HEK293 (cell line): ENCODE results near the gene MMP25.
A peak's percentile ranks its signal among the peaks of the same experiment; 100 is the strongest.

Experiments
- BCL11B ChIP-seq: fragments of 450-650 bp; formaldehyde crosslinking; IDR thresholded peaks from 2 replicates; pipeline ENCODE4 v1.5.1; 2016; ENCODE audit warnings: low read depth, missing biosample characterization, missing genetic modification characterization
- HOXC10 ChIP-seq: sonication (generic); formaldehyde crosslinking; IDR thresholded peaks from 2 replicates; pipeline ENCODE4 v1.8.1; 2023; ENCODE audit warnings: mild to moderate bottlenecking, missing genetic modification reagents
- KLF16 ChIP-seq: fragments of 450-650 bp; formaldehyde crosslinking; IDR thresholded peaks from 2 replicates; pipeline ENCODE4 v1.5.1; 2017; ENCODE audit warnings: missing biosample characterization, missing genetic modification characterization
- OSR2 ChIP-seq: fragments of 450-650 bp; formaldehyde crosslinking; IDR thresholded peaks from 2 replicates; pipeline ENCODE4 v1.5.1; 2016; ENCODE audit warnings: missing biosample characterization, missing genetic modification characterization
- RBAK ChIP-seq: fragments of 450-650 bp; formaldehyde crosslinking; IDR thresholded peaks from 2 replicates; pipeline ENCODE4 v1.5.1; 2016; ENCODE audit warnings: missing biosample characterization, missing genetic modification characterization
- SCRT2 ChIP-seq: fragments of 450-650 bp; formaldehyde crosslinking; IDR thresholded peaks from 2 replicates; pipeline ENCODE4 v1.5.1; 2016; ENCODE audit warnings: missing biosample characterization, missing genetic modification characterization
- ZBTB17 ChIP-seq: fragments of 450-650 bp; formaldehyde crosslinking; IDR thresholded peaks from 2 replicates; pipeline ENCODE4 v1.5.1; 2016; ENCODE audit warnings: missing biosample characterization, missing genetic modification characterization
- ZBTB48 ChIP-seq: fragments of 450-650 bp; formaldehyde crosslinking; IDR thresholded peaks from 2 replicates; pipeline ENCODE4 v1.5.1; 2016; ENCODE audit warnings: missing biosample characterization, missing genetic modification characterization
- ZFP41 ChIP-seq: fragments of 450-650 bp; formaldehyde crosslinking; IDR thresholded peaks from 2 replicates; pipeline ENCODE4 v1.5.1; 2016; ENCODE audit warnings: missing biosample characterization, missing genetic modification characterization, borderline replicate concordance
- ZNF169 ChIP-seq: fragments of 450-650 bp; formaldehyde crosslinking; IDR thresholded peaks from 2 replicates; pipeline ENCODE4 v1.5.1; 2016; ENCODE audit warnings: missing biosample characterization, missing genetic modification characterization
- ZNF510 ChIP-seq: fragments of 450-650 bp; formaldehyde crosslinking; IDR thresholded peaks from 2 replicates; pipeline ENCODE4 v1.5.1; 2018; ENCODE audit warnings: mild to moderate bottlenecking, missing genetic modification characterization, missing biosample characterization; ENCODE audit not compliant: insufficient replicate concordance
- ZNF521 ChIP-seq: fragments of 450-650 bp; formaldehyde crosslinking; IDR thresholded peaks from 2 replicates; pipeline ENCODE4 v1.5.1; 2017; ENCODE audit warnings: missing biosample characterization, mild to moderate bottlenecking, missing genetic modification characterization
- ZNF561 ChIP-seq: fragments of 450-650 bp; IDR thresholded peaks from 2 replicates; pipeline ENCODE4 v1.5.1; 2018; ENCODE audit warnings: missing biosample characterization, missing genetic modification characterization, borderline replicate concordance
- ZNF701 ChIP-seq: fragments of 450-650 bp; formaldehyde crosslinking; IDR thresholded peaks from 2 replicates; pipeline ENCODE4 v1.5.1; 2016; ENCODE audit warnings: missing biosample characterization, missing genetic modification characterization
- ZNF707 ChIP-seq: fragments of 450-650 bp; formaldehyde crosslinking; IDR thresholded peaks from 2 replicates; pipeline ENCODE4 v1.5.1; 2016; ENCODE audit warnings: missing biosample characterization, missing genetic modification characterization
- ZNF791 ChIP-seq: fragments of 450-650 bp; formaldehyde crosslinking; IDR thresholded peaks from 2 replicates; pipeline ENCODE4 v1.5.1; 2016; ENCODE audit warnings: missing biosample characterization, missing genetic modification characterization
- ZSCAN23 ChIP-seq: fragments of 450-650 bp; formaldehyde crosslinking; IDR thresholded peaks from 2 replicates; pipeline ENCODE4 v1.5.1; 2016; ENCODE audit warnings: missing biosample characterization, missing genetic modification characterization
- TF ChIP-seq, protein P1 (sequence below): fragments of 450-650 bp; formaldehyde crosslinking; IDR thresholded peaks from 2 replicates; pipeline ENCODE4 v1.5.1; 2016; ENCODE audit warnings: missing biosample characterization, missing genetic modification characterization
- TF ChIP-seq, protein P2 (sequence below): fragments of 450-650 bp; formaldehyde crosslinking; IDR thresholded peaks from 2 replicates; pipeline ENCODE4 v1.5.1; 2016; ENCODE audit warnings: missing biosample characterization, missing genetic modification characterization, borderline replicate concordance
- TF ChIP-seq, protein P3 (sequence below): fragments of 450-650 bp; formaldehyde crosslinking; IDR thresholded peaks from 2 replicates; pipeline ENCODE4 v1.5.1; 2016; ENCODE audit warnings: missing biosample characterization, missing genetic modification characterization
- TF ChIP-seq, protein P4 (sequence below): fragments of 450-650 bp; IDR thresholded peaks from 2 replicates; pipeline ENCODE4 v1.5.1; 2018; ENCODE audit warnings: missing biosample characterization, missing genetic modification characterization
- TF ChIP-seq, protein P5 (sequence below): fragments of 450-650 bp; formaldehyde crosslinking; optimal IDR thresholded peaks from 2 replicates; pipeline ENCODE3; 2016; ENCODE audit warnings: missing biosample characterization, mild to moderate bottlenecking, missing genetic modification characterization
- TF ChIP-seq, protein P6 (sequence below): fragments of 450-650 bp; formaldehyde crosslinking; IDR thresholded peaks from 2 replicates; pipeline ENCODE4 v1.5.1; 2016; ENCODE audit warnings: missing biosample characterization, missing genetic modification characterization

MMP25 gene

DNA sequence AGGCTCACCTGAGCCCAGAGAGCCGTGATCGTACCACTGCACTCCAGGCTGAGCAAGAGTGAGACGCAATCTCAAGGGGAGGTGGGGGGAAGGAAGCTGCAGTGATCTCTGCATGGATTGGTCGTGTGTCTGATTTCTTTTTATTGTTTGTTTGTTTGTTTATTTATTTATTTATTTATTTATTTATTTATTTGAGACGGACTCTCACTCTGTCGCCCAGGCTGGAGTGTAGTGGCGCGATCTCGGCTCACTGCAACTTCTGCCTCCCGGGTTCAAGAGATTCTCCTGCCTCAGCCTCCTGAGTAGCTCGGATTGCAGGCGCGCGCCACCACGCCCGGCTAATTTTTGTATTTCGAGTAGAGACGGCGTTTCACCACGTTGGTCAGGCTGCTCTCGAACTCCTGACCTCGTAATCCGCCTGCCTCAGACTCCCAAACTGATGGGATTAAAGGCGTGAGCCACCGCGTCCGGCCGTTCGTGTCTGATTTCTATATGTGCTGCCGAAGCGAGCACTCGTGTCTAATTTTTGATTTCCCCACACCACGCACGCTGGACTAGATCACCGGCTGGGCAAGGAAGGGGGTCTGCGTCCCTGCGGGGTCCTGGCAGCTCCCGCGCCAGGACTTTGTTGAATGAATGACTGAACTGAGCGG, 26.6 kb upstream of the MMP25 start (continued):
- TF ChIP-seq, protein P1, sequence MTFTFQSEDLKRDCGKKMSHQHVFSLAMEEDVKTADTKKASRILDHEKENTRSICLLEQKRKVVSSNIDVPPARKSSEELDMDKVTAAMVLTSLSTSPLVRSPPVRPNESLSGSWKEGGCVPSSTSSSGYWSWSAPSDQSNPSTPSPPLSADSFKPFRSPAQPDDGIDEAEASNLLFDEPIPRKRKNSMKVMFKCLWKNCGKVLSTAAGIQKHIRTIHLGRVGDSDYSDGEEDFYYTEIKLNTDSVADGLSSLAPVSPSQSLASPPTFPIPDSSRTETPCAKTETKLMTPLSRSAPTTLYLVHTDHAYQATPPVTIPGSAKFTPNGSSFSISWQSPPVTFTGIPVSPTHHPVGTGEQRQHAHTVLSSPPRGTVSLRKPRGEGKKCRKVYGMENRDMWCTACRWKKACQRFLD (tag by site-specific recombination), result 0 out of 2 replicates have a peak, but pooled peaks have one; percentile 52
- TF ChIP-seq, protein P2, sequence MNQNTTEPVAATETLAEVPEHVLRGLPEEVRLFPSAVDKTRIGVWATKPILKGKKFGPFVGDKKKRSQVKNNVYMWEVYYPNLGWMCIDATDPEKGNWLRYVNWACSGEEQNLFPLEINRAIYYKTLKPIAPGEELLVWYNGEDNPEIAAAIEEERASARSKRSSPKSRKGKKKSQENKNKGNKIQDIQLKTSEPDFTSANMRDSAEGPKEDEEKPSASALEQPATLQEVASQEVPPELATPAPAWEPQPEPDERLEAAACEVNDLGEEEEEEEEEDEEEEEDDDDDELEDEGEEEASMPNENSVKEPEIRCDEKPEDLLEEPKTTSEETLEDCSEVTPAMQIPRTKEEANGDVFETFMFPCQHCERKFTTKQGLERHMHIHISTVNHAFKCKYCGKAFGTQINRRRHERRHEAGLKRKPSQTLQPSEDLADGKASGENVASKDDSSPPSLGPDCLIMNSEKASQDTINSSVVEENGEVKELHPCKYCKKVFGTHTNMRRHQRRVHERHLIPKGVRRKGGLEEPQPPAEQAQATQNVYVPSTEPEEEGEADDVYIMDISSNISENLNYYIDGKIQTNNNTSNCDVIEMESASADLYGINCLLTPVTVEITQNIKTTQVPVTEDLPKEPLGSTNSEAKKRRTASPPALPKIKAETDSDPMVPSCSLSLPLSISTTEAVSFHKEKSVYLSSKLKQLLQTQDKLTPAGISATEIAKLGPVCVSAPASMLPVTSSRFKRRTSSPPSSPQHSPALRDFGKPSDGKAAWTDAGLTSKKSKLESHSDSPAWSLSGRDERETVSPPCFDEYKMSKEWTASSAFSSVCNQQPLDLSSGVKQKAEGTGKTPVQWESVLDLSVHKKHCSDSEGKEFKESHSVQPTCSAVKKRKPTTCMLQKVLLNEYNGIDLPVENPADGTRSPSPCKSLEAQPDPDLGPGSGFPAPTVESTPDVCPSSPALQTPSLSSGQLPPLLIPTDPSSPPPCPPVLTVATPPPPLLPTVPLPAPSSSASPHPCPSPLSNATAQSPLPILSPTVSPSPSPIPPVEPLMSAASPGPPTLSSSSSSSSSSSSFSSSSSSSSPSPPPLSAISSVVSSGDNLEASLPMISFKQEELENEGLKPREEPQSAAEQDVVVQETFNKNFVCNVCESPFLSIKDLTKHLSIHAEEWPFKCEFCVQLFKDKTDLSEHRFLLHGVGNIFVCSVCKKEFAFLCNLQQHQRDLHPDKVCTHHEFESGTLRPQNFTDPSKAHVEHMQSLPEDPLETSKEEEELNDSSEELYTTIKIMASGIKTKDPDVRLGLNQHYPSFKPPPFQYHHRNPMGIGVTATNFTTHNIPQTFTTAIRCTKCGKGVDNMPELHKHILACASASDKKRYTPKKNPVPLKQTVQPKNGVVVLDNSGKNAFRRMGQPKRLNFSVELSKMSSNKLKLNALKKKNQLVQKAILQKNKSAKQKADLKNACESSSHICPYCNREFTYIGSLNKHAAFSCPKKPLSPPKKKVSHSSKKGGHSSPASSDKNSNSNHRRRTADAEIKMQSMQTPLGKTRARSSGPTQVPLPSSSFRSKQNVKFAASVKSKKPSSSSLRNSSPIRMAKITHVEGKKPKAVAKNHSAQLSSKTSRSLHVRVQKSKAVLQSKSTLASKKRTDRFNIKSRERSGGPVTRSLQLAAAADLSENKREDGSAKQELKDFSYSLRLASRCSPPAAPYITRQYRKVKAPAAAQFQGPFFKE (tag by site-specific recombination), result no peak
- TF ChIP-seq ZNF510 (tag by site-specific recombination), result no peak
- TF ChIP-seq RBAK (tag by site-specific recombination), result 0 out of 2 replicates have a peak, but pooled peaks have one; percentile 61
- TF ChIP-seq, protein P3, sequence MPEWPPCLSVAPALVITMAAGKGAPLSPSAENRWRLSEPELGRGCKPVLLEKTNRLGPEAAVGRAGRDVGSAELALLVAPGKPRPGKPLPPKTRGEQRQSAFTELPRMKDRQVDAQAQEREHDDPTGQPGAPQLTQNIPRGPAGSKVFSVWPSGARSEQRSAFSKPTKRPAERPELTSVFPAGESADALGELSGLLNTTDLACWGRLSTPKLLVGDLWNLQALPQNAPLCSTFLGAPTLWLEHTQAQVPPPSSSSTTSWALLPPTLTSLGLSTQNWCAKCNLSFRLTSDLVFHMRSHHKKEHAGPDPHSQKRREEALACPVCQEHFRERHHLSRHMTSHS (tag by site-specific recombination), result no peak
- TF ChIP-seq, protein P4, sequence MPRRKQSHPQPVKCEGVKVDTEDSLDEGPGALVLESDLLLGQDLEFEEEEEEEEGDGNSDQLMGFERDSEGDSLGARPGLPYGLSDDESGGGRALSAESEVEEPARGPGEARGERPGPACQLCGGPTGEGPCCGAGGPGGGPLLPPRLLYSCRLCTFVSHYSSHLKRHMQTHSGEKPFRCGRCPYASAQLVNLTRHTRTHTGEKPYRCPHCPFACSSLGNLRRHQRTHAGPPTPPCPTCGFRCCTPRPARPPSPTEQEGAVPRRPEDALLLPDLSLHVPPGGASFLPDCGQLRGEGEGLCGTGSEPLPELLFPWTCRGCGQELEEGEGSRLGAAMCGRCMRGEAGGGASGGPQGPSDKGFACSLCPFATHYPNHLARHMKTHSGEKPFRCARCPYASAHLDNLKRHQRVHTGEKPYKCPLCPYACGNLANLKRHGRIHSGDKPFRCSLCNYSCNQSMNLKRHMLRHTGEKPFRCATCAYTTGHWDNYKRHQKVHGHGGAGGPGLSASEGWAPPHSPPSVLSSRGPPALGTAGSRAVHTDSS, result no peak
- TF ChIP-seq KLF16 (tag by site-specific recombination), result no peak
- no peak for TF ChIP-seq OSR2 (tag by site-specific recombination)
- no peak for TF ChIP-seq ZNF521 (tag by site-specific recombination)
- no peak for TF ChIP-seq ZNF169 (tag by site-specific recombination)
- no peak for TF ChIP-seq ZNF701 (tag by site-specific recombination)
- TF ChIP-seq BCL11B (tag by site-specific recombination), result 0 out of 2 replicates have a peak, but pooled peaks have one; percentile 17
- no peak for TF ChIP-seq ZFP41 (tag by site-specific recombination)
- TF ChIP-seq ZNF707 (tag by site-specific recombination), result no peak
- TF ChIP-seq ZBTB17 (tag by site-specific recombination), result no peak
- TF ChIP-seq ZNF561 (tag by site-specific recombination), result no peak
- TF ChIP-seq ZSCAN23 (tag by site-specific recombination), result no peak
- TF ChIP-seq ZBTB48 (tag by site-specific recombination), result no peak
- TF ChIP-seq, protein P5, sequence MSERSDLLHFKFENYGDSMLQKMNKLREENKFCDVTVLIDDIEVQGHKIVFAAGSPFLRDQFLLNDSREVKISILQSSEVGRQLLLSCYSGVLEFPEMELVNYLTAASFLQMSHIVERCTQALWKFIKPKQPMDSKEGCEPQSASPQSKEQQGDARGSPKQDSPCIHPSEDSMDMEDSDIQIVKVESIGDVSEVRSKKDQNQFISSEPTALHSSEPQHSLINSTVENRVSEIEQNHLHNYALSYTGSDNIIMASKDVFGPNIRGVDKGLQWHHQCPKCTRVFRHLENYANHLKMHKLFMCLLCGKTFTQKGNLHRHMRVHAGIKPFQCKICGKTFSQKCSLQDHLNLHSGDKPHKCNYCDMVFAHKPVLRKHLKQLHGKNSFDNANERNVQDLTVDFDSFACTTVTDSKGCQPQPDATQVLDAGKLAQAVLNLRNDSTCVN (tag by site-specific recombination), result no peak
- no peak for TF ChIP-seq HOXC10
- TF ChIP-seq, protein P6, sequence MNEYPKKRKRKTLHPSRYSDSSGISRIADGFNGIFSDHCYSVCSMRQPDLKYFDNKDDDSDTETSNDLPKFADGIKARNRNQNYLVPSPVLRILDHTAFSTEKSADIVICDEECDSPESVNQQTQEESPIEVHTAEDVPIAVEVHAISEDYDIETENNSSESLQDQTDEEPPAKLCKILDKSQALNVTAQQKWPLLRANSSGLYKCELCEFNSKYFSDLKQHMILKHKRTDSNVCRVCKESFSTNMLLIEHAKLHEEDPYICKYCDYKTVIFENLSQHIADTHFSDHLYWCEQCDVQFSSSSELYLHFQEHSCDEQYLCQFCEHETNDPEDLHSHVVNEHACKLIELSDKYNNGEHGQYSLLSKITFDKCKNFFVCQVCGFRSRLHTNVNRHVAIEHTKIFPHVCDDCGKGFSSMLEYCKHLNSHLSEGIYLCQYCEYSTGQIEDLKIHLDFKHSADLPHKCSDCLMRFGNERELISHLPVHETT (tag by site-specific recombination), result peak; percentile 56
- no peak for TF ChIP-seq SCRT2 (tag by site-specific recombination)
- TF ChIP-seq ZNF791 (tag by site-specific recombination), result 0 out of 2 replicates have a peak, but pooled peaks have one; percentile 57
